Posterior cingulate gyrus (tissue), 11 donors: Measurements from ENCODE around the gene FOSB.

ENCODE experiments used
- DNase-seq, 10 donors: peaks; one replicate each; pipeline versions ENCODE4 v3.0.0 to v3.0.0-alpha.2; 2020 to 2021; ENCODE audit warnings: mixed read lengths in 3 of 10
- intact Hi-C: fragments of 100-400 bp; cut with DNase I; formaldehyde crosslinking; loops from one replicate; pipeline ENCODE4 v1.15.1; 2023

The FOSB gene

GRCh38 chr19:45515807-45516401 is 48.1 kb downstream of the FOSB start:
- DNase-seq, result peak in 1 of 10 donors; percentile 77

GRCh38 chr19:45517238-45517637 is 49.4 kb downstream of the FOSB start:
- no peak for DNase-seq
- intact Hi-C loops, result no loop called here

More at GRCh38 chr19:45515807-45516401, 48.1 kb downstream of the FOSB start:
- intact Hi-C loops, result no loop called here

GRCh38 chr19:45517641-45518468 is 50.1 kb downstream of the FOSB start:
- intact Hi-C loops, result no loop called here
- DNase-seq, result peak in 2 of 10 donors; percentile 39 to 77

GRCh38 chr19:45518469-45518826 is 50.7 kb downstream of the FOSB start:
- intact Hi-C loops, result no loop called here
- peak in 1 of 10 donors; percentile 8 for DNase-seq

GRCh38 chr19:45522010-45522941 is 54.5 kb downstream of the FOSB start:
- no peak for DNase-seq
- intact Hi-C loops, result loop anchor here (2.0 to 5.0 kb wide), 3 partner anchors 37 to 170 kb away; partner anchors contain the start of genes QPCTL and SNRPD2

GRCh38 chr19:45523642-45524256 is 56.0 kb downstream of the FOSB start:
- peak; percentile 63 to 96 (median 80) for DNase-seq
- intact Hi-C loops, result loop anchor here (2.0 to 5.0 kb wide), 3 partner anchors 35 to 169 kb away; partner anchors contain the start of genes QPCTL and SNRPD2

GRCh38 chr19:45524575-45525129 is 56.9 kb downstream of the FOSB start:
- DNase-seq, result peak in 2 of 10 donors; percentile 23 to 41

More at GRCh38 chr19:45524575-45525129, 56.9 kb downstream of the FOSB start:
- intact Hi-C loops, result loop anchor here (5.0 kb wide), 2 partner anchors 118 to 168 kb away; partner anchors contain the start of genes QPCTL and SNRPD2
